GM23338 (cell line): ENCODE data around the gene SCFD2. TPM values are rescaled to one million over a fixed set of nuclear protein-coding genes. Genes with fewer than 3 reads are reported as not detected.

Experiments used
- ATAC-seq: fragments of 200-7000 bp; cut with Tn5 transposase; 3 replicates; pipeline ENCODE4 v1.9.1; 2020
- DNase-seq: peaks from one replicate; pipeline ENCODE4 v3.0.0-alpha.2; 2015; ENCODE audit warnings: low spot score
- H2AFZ ChIP-seq: fragments of 200-600 bp; sonication (generic); 2 replicates; pipeline ENCODE4 v1.8.0; 2016; ENCODE audit warnings: antibody characterized with exemption, mild to moderate bottlenecking, moderate library complexity
- H3F3A ChIP-seq: fragments of 200-600 bp; sonication (generic); replicated peaks from 2 replicates; pipeline ENCODE4 v1.8.0; 2017; ENCODE audit warnings: antibody characterized with exemption, mixed run types, low read depth
- H3K27ac ChIP-seq: fragments of 200-600 bp; sonication (generic); 2 replicates; pipeline ENCODE4 v1.6.1; 2016; ENCODE audit warnings: low read depth
- H3K27me3 ChIP-seq: fragments of 200-600 bp; sonication (generic); 2 replicates; pipeline ENCODE4 v1.8.0; 2016; ENCODE audit warnings: mild to moderate bottlenecking, mixed run types, moderate library complexity; ENCODE audit not compliant: insufficient read depth
- H3K36me3 ChIP-seq: fragments of 200-600 bp; sonication (generic); 2 replicates; pipeline ENCODE4 v1.8.0; 2016; ENCODE audit warnings: mild to moderate bottlenecking; ENCODE audit not compliant: insufficient read depth
- H3K4me1 ChIP-seq: fragments of 200-600 bp; sonication (generic); 2 replicates; pipeline ENCODE4 v1.8.0; 2016; ENCODE audit warnings: mild to moderate bottlenecking, moderate library complexity; ENCODE audit not compliant: insufficient read depth
- H3K4me2 ChIP-seq: fragments of 200-600 bp; sonication (generic); 2 replicates; pipeline ENCODE4 v1.7.1; 2017; ENCODE audit warnings: mixed run types
- H3K4me3 ChIP-seq: fragments of 200-600 bp; sonication (generic); 2 replicates; pipeline ENCODE4 v1.6.1; 2016; ENCODE audit warnings: mixed run types
- H3K79me2 ChIP-seq: fragments of 200-600 bp; sonication (generic); replicated peaks from 2 replicates; pipeline ENCODE4 v1.8.0; 2017; ENCODE audit warnings: mild to moderate bottlenecking; ENCODE audit not compliant: insufficient read depth
- H3K9me2 ChIP-seq: fragments of 200-600 bp; sonication (generic); 2 replicates; pipeline ENCODE4 v1.8.0; 2017; ENCODE audit not compliant: insufficient read depth
- H4K20me1 ChIP-seq: fragments of 200-600 bp; sonication (generic); replicated peaks from 2 replicates; pipeline ENCODE4 v1.8.0; 2017; ENCODE audit warnings: mild to moderate bottlenecking; ENCODE audit not compliant: insufficient read depth
- H3K27ac Mint-ChIP-seq: 2 replicates; pipeline ENCODE4 v1.8.0; 2020; ENCODE audit warnings: inconsistent platforms, mild to moderate bottlenecking, moderate library complexity, mixed read lengths
- H3K27me3 Mint-ChIP-seq: 3 replicates; pipeline ENCODE4 v1.8.0; 2022; ENCODE audit warnings: low read depth, mild to moderate bottlenecking, moderate library complexity, mixed read lengths, inconsistent platforms; ENCODE audit not compliant: insufficient read depth, poor library complexity
- H3K36me3 Mint-ChIP-seq: 3 replicates; pipeline ENCODE4 v1.8.0; 2021; ENCODE audit warnings: low read depth, mild to moderate bottlenecking, inconsistent platforms, moderate library complexity, mixed read lengths
- H3K4me1 Mint-ChIP-seq: 3 replicates; pipeline ENCODE4 v1.8.0; 2020; ENCODE audit warnings: mild to moderate bottlenecking, inconsistent platforms, mixed read lengths
- H3K4me3 Mint-ChIP-seq: 3 replicates; pipeline ENCODE4 v1.8.0; 2021; ENCODE audit warnings: moderate library complexity, mild to moderate bottlenecking, inconsistent platforms, mixed read lengths
- H3K9me3 Mint-ChIP-seq: 3 replicates; pipeline ENCODE4 v1.8.0; 2020; ENCODE audit warnings: moderate library complexity, mild to moderate bottlenecking, inconsistent platforms, mixed read lengths
- CREB1 ChIP-seq: fragments of 250-450 bp; sonication (Bioruptor Pico); IDR thresholded peaks from 2 replicates; pipeline ENCODE4 v1.5.0; 2020; ENCODE audit warnings: low read depth, mild to moderate bottlenecking, moderate library complexity
- EZH2 ChIP-seq: fragments of 200-600 bp; sonication (generic); IDR thresholded peaks from one replicate; pipeline ENCODE4 v1.8.0; 2017; ENCODE audit warnings: antibody characterized with exemption, mild to moderate bottlenecking, low read depth; ENCODE audit not compliant: unreplicated experiment
- EZH2phosphoT487 ChIP-seq: fragments of 200-600 bp; sonication (generic); IDR thresholded peaks from one replicate; pipeline ENCODE4 v1.8.1; 2018; ENCODE audit warnings: antibody characterized with exemption; ENCODE audit not compliant: unreplicated experiment
- JUNB ChIP-seq: IDR thresholded peaks from one replicate; pipeline ENCODE4 v1.6.1; 2016; ENCODE audit warnings: antibody characterized with exemption; ENCODE audit not compliant: unreplicated experiment
- NANOG ChIP-seq: IDR thresholded peaks from 2 replicates; pipeline ENCODE4 v1.6.1; 2016; ENCODE audit warnings: antibody characterized with exemption, borderline replicate concordance
- POLR2AphosphoS5 ChIP-seq: IDR thresholded peaks from 2 replicates; pipeline ENCODE4 v1.6.1; 2016; ENCODE audit warnings: antibody characterized with exemption, low read depth
- STAT1 ChIP-seq: IDR thresholded peaks from one replicate; pipeline ENCODE4 v1.6.1; 2016; ENCODE audit warnings: antibody characterized with exemption; ENCODE audit not compliant: unreplicated experiment
- ZNF114 ChIP-seq: fragments of 250-450 bp; sonication (Bioruptor Pico); IDR thresholded peaks from 2 replicates; pipeline ENCODE4 v1.5.0; 2020; ENCODE audit warnings: mild to moderate bottlenecking, moderate library complexity
- ZNF331 ChIP-seq: fragments of 250-450 bp; sonication (Bioruptor Pico); IDR thresholded peaks from 2 replicates; pipeline ENCODE4 v1.5.0; 2020; ENCODE audit warnings: low read depth, mild to moderate bottlenecking, moderate library complexity
- polyA plus RNA-seq: library from polyadenylated mRNA; unstranded; fragments of >200 nt; fragmentation: Nextera tagmentation; extraction: Ambion mirVana; gene quantifications from 2 replicates; pipeline ENCODE4 v1.2.1, GENCODE V29; 2016
- total RNA-seq: library from RNA; depleted of rRNA; stranded (reverse); fragments of >200 nt; shearing (Covaris generic); gene quantifications from 2 replicates; pipeline ENCODE4 v1.2.3, GENCODE V29; 2014
- TF ChIP-seq, protein P1 (sequence below), 2 experiments: fragments of 200-600 bp in 1 of 2; sonication (generic) in 1 of 2; conservative IDR thresholded peaks; 2 replicates each; pipeline versions ENCODE4 v1.5.1 to v1.6.1; 2016 to 2017; ENCODE audit warnings: antibody characterized with exemption in 2 of 2, low read depth in 2 of 2, mild to moderate bottlenecking in 2 of 2, moderate library complexity in 1 of 2
- TF ChIP-seq, protein P2 (sequence below): IDR thresholded peaks from 2 replicates; pipeline ENCODE4 v1.6.1; 2016; ENCODE audit warnings: antibody characterized with exemption
- TF ChIP-seq, protein P3 (sequence below): fragments of 250-450 bp; sonication (Bioruptor Pico); IDR thresholded peaks from 2 replicates; pipeline ENCODE4 v1.5.0; 2020; ENCODE audit warnings: mild to moderate bottlenecking, moderate library complexity
- TF ChIP-seq, protein P4 (sequence below): IDR thresholded peaks from one replicate; pipeline ENCODE4 v1.6.1; 2018; ENCODE audit warnings: antibody characterized with exemption; ENCODE audit not compliant: unreplicated experiment

Gene SCFD2
- total and polyA plus RNA-seq, 2 experiments from 2014 or later: 5.7 to 17.5 TPM

DNA sequence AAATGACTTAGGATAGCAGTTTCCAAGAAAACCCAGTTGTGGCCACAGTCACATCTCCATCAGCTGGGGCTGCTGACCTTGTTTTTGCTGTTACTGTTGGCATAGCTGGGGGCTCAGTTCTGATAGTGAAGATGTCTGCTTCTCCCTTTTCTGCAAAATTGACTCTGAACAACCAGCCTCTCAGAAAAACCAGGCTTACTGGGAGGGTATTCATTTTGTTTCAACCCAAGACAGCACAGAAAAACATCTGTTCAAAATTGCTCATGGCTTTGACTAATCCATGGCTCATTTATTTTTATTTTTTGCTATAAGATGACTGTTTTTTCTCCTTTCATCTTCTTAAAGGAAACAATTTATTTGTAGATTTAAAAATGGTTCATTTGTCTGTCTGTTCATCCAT lies 450.7 kb downstream of the SCFD2 start (continued):
- TF ChIP-seq, protein P1, sequence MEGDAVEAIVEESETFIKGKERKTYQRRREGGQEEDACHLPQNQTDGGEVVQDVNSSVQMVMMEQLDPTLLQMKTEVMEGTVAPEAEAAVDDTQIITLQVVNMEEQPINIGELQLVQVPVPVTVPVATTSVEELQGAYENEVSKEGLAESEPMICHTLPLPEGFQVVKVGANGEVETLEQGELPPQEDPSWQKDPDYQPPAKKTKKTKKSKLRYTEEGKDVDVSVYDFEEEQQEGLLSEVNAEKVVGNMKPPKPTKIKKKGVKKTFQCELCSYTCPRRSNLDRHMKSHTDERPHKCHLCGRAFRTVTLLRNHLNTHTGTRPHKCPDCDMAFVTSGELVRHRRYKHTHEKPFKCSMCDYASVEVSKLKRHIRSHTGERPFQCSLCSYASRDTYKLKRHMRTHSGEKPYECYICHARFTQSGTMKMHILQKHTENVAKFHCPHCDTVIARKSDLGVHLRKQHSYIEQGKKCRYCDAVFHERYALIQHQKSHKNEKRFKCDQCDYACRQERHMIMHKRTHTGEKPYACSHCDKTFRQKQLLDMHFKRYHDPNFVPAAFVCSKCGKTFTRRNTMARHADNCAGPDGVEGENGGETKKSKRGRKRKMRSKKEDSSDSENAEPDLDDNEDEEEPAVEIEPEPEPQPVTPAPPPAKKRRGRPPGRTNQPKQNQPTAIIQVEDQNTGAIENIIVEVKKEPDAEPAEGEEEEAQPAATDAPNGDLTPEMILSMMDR (conservative IDR thresholded peaks at IDR 0.05; ENCODE audit: low read depth in 2 of 2): no peak
- TF ChIP-seq POLR2AphosphoS5 (no peak), CREB1 (no peak), EZH2 (no peak), NANOG (no peak), JUNB (no peak), STAT1 (no peak)
- TF ChIP-seq, protein P2, sequence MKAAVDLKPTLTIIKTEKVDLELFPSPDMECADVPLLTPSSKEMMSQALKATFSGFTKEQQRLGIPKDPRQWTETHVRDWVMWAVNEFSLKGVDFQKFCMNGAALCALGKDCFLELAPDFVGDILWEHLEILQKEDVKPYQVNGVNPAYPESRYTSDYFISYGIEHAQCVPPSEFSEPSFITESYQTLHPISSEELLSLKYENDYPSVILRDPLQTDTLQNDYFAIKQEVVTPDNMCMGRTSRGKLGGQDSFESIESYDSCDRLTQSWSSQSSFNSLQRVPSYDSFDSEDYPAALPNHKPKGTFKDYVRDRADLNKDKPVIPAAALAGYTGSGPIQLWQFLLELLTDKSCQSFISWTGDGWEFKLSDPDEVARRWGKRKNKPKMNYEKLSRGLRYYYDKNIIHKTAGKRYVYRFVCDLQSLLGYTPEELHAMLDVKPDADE: no peak

DNA sequence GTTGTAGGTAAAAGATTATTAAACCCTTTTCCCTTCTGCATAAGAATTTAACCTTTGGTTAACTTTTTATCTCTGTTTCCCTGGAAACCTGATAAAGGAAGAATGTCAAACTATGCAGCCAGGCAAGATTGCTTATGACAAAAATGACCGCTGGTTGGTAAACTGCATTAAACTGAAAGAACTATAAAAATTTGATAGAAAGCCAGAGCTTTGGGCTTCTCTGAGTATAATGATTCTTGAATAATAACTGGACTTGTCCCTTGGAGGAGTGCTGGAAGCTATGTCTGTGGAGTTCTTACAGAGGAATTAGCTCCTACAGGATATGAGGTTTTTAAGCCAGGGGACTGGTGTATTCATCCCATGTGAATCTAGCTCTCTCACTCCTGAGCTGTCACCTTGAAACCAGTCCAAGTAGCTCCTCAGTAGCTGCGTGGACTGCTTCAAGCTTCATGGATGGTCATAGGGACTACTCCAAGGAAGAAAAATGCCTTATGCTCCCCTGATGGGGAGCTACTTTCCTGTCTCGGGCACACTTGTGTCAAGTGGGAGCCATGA lies 451.7 kb downstream of the SCFD2 start:
- Histone ChIP-seq H3K4me1 (peaks cover 6% of the 10 kb centered on the region), H4K20me1 (no peaks in the 10 kb centered on the region), H3K4me2 (no peak overlapping the region), H3K4me3 (no peak overlapping the region), H2AFZ (no peak overlapping the region), H3K9me2 (peaks cover 8% of the 10 kb centered on the region; the same call in 1 of the 2 replicates), H3K36me3 (no peaks in the 10 kb centered on the region), H3F3A (no peaks in the 10 kb centered on the region), H3K27ac (no peak overlapping the region), H3K27me3 (no peaks in the 10 kb centered on the region), H3K79me2 (no peaks in the 10 kb centered on the region)
- Mint-ChIP-seq H3K9me3 (no peaks in the 10 kb centered on the region), H3K27ac (no peak overlapping the region), H3K4me1 (peaks cover 22% of the 10 kb centered on the region), H3K4me3 (no peak overlapping the region), H3K36me3 (no peaks in the 10 kb centered on the region), H3K27me3 (peaks cover 7% of the 10 kb centered on the region)
- no peak for ATAC-seq
- DNase-seq: no peak
- TF ChIP-seq EZH2phosphoT487 (no peak), ZNF331 (no peak), CREB1 (no peak), NANOG (no peak), EZH2 (no peak), ZNF114 (CRISPR knock-in tag) (no peak)
- TF ChIP-seq, protein P3, sequence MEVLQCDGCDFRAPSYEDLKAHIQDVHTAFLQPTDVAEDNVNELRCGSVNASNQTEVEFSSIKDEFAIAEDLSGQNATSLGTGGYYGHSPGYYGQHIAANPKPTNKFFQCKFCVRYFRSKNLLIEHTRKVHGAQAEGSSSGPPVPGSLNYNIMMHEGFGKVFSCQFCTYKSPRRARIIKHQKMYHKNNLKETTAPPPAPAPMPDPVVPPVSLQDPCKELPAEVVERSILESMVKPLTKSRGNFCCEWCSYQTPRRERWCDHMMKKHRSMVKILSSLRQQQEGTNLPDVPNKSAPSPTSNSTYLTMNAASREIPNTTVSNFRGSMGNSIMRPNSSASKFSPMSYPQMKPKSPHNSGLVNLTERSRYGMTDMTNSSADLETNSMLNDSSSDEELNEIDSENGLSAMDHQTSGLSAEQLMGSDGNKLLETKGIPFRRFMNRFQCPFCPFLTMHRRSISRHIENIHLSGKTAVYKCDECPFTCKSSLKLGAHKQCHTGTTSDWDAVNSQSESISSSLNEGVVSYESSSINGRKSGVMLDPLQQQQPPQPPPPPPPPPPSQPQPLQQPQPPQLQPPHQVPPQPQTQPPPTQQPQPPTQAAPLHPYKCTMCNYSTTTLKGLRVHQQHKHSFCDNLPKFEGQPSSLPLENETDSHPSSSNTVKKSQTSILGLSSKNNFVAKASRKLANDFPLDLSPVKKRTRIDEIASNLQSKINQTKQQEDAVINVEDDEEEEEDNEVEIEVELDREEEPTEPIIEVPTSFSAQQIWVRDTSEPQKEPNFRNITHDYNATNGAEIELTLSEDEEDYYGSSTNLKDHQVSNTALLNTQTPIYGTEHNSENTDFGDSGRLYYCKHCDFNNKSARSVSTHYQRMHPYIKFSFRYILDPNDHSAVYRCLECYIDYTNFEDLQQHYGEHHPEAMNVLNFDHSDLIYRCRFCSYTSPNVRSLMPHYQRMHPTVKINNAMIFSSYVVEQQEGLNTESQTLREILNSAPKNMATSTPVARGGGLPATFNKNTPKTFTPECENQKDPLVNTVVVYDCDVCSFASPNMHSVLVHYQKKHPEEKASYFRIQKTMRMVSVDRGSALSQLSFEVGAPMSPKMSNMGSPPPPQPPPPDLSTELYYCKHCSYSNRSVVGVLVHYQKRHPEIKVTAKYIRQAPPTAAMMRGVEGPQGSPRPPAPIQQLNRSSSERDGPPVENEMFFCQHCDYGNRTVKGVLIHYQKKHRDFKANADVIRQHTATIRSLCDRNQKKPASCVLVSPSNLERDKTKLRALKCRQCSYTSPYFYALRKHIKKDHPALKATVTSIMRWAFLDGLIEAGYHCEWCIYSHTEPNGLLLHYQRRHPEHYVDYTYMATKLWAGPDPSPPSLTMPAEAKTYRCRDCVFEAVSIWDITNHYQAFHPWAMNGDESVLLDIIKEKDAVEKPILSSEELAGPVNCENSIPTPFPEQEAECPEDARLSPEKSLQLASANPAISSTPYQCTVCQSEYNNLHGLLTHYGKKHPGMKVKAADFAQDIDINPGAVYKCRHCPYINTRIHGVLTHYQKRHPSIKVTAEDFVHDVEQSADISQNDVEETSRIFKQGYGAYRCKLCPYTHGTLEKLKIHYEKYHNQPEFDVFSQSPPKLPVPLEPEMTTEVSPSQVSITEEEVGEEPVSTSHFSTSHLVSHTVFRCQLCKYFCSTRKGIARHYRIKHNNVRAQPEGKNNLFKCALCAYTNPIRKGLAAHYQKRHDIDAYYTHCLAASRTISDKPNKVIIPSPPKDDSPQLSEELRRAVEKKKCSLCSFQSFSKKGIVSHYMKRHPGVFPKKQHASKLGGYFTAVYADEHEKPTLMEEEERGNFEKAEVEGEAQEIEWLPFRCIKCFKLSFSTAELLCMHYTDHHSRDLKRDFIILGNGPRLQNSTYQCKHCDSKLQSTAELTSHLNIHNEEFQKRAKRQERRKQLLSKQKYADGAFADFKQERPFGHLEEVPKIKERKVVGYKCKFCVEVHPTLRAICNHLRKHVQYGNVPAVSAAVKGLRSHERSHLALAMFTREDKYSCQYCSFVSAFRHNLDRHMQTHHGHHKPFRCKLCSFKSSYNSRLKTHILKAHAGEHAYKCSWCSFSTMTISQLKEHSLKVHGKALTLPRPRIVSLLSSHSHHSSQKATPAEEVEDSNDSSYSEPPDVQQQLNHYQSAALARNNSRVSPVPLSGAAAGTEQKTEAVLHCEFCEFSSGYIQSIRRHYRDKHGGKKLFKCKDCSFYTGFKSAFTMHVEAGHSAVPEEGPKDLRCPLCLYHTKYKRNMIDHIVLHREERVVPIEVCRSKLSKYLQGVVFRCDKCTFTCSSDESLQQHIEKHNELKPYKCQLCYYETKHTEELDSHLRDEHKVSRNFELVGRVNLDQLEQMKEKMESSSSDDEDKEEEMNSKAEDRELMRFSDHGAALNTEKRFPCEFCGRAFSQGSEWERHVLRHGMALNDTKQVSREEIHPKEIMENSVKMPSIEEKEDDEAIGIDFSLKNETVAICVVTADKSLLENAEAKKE (CRISPR knock-in tag): no peak
- TF ChIP-seq, protein P4, sequence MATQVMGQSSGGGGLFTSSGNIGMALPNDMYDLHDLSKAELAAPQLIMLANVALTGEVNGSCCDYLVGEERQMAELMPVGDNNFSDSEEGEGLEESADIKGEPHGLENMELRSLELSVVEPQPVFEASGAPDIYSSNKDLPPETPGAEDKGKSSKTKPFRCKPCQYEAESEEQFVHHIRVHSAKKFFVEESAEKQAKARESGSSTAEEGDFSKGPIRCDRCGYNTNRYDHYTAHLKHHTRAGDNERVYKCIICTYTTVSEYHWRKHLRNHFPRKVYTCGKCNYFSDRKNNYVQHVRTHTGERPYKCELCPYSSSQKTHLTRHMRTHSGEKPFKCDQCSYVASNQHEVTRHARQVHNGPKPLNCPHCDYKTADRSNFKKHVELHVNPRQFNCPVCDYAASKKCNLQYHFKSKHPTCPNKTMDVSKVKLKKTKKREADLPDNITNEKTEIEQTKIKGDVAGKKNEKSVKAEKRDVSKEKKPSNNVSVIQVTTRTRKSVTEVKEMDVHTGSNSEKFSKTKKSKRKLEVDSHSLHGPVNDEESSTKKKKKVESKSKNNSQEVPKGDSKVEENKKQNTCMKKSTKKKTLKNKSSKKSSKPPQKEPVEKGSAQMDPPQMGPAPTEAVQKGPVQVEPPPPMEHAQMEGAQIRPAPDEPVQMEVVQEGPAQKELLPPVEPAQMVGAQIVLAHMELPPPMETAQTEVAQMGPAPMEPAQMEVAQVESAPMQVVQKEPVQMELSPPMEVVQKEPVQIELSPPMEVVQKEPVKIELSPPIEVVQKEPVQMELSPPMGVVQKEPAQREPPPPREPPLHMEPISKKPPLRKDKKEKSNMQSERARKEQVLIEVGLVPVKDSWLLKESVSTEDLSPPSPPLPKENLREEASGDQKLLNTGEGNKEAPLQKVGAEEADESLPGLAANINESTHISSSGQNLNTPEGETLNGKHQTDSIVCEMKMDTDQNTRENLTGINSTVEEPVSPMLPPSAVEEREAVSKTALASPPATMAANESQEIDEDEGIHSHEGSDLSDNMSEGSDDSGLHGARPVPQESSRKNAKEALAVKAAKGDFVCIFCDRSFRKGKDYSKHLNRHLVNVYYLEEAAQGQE: no peak
